ENCODE data around the gene UQCC2.

UQCC2 gene

DNA sequence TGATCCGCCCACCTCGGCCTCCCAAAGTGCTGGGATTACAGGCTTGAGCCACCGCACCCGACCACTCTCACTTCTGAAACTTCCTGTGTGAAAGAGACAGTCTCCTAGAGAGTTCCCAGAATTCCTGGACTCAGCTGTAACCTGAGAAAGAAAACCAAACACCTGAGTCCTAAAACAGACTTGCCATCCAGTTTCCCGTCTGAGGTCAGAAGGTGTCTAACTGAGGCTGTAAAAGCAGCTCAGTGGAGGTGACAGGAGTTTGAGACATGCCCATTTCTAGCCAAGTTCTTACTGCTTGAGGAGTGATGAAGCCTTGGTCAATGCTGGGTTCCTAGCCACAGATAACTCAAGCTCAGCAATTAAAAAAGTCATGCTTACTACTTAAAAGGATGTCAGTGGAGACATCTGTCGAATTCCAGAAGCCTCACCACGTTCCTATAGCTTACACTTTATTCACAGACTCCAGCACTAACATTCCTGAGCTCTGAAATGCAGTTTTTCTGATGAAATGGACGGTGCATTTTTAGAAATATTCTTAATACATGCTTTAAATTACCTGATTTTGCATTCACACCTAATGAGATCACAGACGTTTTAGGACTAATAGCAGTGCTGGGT, 6.1 kb downstream of the UQCC2 start:
- no peak for DNase-seq

DNA sequence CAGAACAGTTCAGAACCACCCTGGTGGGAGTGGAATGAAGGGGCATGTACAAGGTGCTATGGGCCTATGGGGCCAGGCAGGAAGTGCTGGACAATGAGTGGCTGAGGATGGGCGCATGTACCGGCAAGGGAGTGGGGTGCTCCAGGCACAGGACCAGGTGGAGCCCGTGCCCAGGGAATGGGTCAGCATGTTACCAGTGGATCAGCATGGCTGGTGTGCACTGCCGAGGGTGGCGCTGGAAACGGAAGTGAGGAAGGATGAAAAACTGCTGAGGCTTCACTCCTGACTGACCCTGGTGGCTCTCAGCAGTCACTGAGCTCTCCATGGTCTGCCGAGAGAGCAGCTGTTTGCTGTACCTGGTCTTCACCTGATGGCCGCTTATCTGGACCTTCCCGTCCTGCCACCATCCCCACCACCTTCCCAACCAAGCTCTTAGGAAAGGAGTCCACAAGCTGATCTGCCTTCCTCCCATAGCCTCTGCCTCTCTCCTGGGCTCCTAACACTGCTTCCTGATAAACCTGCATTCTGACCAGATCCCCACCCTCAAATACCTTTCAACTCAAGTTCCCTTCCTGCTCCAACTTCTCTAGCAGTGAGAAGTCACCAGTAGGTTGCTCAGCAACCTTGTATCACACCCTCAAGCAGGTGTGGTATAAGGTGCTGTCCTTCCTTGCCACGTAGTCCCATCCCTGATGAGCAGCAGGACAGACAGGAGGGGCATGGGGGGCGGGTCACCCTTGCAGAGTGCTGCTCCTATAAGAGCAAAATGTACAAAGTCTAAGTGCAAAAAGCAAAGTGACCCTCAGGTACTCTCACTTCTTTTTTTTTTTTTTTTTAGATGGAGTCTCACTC, 7.1 kb downstream of the UQCC2 start:
- DNase-seq: no peak

DNA sequence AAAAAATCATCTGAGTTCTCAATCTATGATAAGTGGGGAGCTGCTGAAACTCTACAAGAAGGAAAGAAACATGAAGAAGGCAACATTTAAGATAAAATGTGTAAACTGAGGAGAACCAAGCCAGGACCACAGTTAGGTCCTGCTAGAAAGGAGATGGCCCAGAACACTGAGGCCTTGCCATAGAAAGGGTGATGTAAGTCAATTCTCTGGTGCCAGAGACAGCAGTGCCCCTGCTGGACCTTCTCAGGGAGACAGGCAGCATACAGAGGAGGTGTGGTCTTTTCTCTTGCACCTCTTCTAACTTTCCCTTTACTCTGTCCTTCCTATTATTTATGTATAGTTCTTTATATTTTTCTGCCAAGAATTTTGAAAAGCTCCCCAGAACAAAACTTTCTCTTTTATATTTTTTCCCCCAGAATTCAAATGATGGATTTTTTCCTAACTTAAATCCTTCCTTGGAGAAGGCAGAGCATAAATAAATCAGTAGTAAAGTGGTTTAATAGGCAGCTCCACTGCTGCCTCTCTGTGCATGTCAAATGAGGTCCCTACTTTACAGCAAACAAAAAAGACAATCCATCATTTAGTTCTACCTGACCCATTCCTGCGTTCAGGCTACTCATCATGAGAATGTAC, 9.0 kb downstream of the UQCC2 start:
- no peak for DNase-seq

DNA sequence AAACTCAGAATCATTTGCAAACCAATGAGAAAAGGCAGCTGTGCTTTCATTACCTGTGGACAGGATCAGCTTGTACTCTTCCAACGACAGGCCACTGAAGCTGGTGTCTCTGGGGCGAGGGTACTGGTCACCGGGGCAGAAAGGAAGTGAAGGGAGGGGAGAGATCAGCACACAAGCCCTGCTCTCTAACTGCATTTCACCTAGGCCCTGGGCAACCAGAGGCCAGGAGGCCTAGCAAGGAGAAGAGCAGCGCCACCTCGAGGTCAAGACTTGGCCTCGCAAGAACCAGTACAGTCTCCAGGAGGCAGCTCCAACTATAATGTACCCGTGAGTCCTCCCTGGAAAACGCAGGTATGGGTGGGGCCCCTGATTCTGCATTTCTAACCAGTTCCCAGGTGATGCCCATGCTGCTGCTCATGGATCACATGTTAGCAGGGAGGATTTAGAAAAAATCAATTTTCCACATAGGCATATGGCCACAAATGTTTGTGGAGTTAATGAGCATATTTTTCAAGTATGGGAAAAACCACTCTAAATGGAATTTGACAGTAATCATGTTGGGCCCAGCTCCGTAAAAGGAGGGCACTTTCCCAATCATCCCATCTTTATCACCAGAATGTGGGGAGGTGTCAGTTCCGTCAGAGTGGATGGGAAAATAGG, 11.0 kb downstream of the UQCC2 start:
- no peak for DNase-seq

DNA sequence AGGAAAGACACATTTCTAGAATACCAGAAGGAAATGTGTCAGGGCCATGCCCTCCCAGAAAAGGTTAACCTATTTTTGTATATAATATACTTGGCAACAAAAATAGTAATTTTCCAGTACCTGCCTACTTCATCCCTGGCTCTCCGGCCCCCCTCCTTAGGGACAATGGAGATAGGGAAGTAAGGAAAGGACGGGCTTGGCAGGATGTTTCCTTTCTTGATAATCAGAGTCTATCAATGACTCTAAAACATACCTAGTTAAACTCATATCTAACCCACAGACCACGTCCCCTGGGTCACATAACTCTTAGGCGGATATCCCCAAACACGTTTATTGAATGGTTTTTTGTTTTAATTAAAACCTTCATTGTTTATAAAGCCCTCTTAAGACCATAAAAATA, 11.8 kb downstream of the UQCC2 start:
- no peak for DNase-seq

DNA sequence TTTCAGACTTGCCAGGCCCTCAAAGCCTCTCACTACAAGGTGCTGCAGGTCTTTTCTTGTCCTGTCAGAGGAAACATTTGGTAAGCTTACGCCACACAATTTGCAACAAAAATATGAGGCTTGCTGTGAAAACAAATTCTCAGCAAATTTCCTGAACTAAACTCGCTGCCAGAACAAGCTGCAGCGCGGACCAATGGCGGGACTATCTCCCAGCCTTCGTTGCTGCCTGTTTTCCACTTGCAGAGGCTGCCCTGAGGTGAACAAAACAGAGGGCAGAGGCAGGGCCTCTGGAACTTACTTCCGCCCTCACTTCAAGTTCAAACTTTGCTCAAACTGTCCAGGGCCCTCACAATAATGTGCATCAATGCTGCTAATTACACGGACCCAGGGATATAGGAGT, 12.4 kb downstream of the UQCC2 start:
- no peak for DNase-seq

DNA sequence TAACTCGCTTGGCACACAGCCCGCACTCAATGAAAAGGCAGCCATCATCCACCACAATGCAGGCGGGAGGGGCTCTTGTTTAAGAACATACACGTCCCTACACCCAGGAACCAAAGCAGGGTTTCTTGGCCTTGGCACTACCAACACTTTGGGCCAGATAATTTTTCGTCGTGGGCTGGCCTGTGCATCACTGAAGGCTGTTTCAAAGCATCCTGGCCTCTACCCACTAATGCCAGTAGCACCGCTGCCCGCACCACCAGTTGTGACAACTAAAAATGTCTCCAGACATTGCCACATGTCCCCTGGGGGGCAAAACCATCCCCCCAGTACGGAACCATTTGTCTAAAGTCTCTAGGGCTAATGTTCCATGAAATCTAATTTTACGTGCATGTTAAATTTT, 13.0 kb downstream of the UQCC2 start:
- no peak for DNase-seq

DNA sequence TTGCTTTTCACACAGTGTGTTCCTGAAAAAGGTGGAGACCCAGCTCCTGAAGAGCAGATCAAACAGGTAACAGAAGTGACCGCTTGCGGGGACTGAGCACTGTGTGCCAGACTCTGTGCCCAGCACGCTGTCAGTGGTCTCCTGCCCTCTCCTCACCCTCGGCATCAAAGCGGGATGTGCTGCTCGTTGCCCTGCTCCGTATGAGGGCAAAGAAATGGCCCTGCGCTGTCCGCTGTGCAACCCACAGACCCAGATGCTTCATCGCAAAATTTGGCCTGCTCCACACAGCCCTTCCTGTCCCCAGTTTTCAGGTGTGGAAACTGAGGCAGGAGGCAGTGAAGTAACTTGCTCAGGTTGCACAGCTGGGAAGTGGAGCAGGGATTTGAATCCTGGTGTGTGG, 13.7 kb downstream of the UQCC2 start:
- no peak for DNase-seq

DNA sequence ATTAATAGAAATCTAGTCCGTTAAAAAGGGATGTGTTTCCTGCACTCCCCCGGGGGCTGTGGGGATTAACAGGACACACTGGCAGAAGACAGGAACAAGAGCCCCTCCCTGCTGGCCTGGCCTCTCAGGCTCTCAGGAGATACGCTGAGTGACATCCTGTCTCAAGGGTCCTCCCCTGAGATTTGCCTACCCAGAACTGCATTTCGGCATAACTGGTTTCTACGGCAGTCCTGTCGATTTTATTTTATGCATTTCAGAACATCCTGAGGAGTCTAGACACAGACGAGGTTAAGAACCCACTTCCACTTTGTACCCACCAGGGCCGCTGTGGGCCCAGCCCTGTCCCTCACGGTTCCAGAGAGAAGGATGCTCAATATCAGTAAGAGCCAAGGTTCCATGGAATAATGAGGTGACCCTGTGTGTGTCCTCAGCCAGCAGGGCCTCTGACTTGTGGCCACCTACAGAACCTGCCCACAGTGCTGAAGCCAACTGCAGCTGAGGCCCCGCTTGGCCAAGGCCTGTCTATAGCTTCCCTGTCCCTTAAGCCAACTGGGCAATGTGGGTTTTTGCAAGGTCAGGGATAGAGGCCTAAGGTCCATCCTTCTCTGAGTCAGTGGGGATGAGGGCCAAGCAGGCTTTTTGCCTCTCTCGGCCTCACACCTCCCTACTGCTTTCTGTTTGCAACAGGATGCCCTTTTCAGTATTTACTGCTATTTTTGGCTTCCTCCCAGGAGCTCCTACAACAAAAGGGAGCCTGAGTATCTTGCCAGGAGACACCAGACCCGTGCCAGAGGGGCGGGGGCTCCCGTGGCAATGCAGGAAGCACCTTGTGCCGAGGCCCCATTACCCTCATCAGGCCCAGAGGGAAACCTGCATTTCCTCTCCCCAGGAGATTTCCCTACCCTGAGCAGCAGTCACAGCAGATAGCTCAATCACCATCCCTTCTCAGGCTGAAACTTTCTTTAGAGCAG, 14.7 kb downstream of the UQCC2 start:
- DNase-seq: no peak

DNA sequence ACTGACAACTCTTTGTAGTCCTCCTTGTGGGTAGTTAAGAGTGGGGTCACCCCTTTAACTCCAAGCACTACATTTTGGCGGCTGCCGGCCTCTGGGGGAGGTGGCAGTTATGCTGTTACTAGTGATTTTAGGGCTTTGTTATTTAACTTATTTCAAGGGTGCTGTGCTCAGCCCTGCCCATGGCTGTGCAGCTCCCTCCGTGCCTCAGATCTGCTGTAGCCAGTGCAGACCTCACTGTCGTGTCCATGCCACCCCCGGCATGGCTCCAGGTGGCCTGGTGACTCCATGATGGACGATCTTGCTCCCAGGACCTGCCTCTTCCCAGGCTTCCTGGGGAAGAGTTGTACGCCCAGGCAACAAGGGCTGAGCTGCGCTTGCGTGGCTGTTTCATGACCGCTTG, 15.4 kb downstream of the UQCC2 start:
- DNase-seq: no peak

DNA sequence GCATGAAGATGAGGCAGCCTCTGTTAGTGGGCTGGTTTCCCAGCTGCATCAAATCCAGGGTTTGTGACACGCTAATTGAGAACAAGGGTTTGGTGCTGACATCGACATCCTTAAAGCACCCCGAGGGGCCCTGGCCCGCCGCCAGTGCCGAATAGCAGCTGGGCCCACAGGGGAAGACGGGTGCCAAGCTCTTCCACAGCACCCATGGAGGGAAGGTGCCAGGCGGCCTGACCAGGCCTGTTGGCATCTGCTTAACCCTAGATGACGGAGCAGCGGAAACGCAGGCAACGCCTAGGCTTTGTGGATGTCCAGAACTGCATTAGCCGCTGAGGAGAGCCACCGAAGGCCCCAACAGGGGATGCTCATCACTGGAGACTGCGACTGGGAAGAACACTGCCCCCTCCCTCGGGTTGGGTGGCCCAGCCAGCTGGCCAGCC, 16.0 kb downstream of the UQCC2 start:
- DNase-seq: no peak

DNA sequence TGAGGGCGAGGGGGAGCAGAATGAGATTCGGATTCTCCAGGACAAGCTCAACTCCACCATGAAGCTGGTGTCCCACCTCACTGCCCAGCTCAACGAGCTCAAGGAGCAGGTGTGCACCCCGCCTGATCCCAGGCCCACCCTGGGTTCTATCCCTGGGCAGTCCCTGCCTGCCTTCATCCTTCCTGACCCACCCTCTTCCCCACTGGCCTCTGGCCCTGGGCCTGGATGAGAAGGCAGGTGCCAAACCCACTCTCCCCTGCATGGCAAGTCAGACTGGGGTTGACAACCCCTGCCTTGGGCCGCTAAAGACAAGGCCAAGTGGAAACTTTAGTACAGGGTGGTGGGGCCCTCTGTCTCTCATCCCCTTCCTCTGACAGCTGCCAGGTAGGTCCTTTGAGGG, 16.5 kb downstream of the UQCC2 start:
- no peak for DNase-seq

DNA sequence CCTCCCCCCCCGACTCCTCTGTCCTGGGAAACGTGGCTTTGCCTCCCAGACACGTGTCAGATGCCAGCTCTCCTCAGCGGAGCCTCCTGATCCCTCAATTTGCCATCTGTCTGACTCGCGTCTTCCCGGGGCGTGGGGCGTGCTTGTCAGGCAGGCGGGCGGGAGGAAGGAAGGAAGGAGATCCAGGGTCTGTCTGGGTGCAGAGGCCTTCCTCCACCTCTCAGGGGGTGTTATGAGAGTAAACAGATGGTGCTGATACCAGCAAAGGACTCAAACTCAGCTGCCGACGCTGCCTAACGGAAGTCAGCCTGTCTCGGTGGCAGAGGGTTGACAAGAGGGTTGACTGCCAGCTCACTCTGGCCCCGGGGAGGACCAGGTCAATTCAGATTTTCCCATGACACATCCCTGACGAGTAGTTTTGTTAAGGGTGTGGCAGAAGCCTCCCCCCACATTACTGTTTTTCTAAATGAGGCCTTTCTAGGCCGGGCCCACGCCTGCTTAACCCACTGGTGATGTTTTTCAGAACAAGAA, 17.0 kb downstream of the UQCC2 start:
- DNase-seq: no peak

DNA sequence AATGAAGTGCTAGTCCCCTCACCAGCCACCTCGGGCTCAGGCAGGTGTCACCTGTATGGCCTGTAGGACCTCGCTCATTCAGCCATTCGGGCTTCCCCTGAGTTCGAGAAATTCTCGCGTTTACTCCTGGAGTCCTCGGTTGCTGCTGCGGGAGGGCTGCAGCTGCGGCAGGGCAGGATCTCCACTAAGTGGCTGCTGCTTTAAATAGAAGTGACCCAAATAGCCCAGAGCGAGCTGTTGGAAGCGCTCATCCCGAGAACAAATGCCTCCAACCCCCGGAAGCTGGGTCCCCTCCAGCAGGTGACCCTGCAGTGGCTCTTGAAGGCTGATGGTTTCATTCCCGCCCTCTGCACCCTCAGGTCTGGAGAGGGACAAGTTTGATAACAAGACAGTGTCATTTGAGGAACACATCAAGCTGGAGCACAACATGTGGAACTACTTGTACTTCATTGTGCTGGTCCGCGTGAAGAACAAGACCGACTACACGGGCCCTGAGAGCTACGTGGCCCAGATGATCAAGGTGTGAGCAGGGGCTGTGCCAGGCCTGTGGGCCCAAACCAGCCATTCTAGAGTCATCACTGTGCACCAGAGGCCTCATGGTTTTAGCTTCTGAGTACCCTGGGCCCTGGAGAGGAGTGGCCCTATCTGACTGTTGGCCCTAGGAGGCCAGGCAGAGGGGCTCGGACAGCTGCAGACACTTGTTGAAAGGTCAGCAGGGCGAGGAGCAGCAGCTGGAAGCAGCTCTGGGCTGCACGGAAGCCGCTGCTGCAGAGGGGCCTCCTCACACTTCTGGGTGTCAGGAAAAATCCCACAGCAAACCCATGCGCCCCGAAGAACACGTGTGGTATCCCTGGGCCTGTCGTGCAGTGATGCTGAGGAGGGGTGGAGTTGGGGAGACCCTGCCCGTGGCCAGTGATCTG, 18.1 kb downstream of the UQCC2 start:
- no peak for DNase-seq

DNA sequence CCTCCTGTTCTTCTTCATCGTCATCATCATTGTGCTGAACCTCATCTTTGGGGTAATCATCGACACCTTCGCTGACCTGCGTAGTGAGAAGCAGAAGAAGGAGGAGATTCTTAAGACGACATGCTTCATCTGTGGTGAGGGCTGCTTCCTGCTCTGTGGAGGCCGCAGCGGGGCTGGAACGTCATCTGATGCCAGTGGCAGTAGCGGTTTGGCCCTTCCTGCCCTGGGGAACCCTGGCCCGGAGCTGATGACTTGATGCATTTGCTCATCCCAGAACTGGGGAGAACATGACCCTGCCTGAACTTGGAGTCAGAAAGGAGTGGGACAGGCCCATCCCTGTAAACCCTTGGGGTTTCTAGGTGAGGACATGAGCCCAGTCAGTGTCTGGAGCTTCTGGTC, 18.7 kb downstream of the UQCC2 start:
- no peak for DNase-seq

DNA sequence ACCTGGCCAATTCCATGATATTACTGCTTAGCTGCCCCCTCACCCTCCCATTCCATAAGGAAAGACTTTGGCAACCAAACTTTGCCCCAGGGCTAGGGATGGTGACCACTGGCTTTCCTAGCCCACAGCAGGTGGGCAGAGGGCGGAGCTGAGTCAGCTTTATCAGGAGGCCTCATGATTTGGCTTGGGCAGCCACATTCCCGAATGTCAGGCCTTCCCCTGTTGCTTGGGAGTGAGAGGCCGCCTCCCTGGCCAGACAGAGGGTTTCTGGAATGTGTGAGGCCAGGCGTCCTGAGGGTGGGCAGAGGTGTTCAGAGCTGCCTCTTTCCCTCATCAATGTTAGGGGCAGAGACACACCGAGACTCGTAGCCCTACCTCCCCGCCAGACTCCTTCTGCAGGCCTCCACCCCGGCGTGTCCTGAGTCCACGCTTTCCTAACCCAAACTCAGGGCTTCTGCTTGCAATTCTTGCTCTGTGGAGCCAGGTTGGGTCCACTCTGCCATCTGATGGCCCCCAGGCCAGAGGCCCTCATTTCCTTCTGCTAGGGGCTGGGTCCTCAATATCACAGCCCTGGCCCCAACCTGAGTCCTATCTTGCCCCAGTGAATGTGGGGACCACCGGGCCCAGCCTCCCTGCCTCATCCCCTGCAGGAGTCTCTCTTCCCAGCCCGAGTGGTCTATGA, 19.3 kb downstream of the UQCC2 start:
- DNase-seq: no peak

DNA sequence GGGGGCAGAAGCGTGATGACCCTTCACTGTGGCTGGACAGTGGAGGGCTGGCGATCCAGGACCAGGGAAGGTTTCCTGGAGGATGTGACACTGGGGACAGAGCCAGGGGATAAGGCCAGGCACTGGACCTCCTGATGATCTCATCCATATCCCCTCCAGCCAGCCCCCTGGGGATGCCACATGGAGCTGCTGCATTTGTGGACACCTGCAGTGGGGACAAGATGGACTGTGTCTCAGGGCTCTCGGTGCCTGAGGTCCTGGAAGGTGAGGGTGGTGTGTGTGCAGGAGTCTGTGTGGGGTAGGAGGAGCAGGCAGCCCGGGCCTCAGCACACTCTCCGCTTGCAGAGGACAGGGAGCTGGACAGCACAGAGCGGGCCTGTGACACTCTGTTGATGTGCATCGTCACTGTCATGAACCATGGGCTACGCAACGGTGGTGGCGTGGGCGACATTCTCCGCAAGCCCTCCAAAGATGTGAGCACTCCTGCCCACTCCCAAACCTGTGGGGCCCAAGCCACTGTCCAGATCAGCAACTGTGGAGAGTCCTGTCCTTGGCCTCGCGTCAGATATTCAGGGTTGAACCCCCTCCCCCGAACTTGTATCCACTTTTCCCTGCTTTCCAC, 19.9 kb downstream of the UQCC2 start:
- no peak for DNase-seq

DNA sequence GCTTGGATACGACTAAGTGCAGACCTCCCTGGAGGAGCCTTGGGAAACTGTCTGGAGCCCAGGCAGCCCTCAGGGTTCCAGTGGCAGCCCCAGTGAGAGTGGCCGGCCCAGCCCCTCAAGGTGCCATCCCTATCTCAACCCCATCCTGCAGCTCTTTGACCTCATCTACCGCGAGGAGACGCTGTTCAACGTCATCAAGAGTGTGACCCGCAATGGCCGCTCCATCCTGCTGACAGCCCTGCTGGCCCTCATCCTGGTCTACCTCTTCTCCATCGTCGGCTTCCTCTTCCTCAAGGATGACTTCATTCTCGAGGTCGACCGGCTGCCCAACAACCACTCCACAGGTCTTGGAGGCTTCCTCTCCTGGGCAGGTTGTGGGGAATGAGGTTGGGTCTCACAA, 20.7 kb downstream of the UQCC2 start:
- no peak for DNase-seq

DNA sequence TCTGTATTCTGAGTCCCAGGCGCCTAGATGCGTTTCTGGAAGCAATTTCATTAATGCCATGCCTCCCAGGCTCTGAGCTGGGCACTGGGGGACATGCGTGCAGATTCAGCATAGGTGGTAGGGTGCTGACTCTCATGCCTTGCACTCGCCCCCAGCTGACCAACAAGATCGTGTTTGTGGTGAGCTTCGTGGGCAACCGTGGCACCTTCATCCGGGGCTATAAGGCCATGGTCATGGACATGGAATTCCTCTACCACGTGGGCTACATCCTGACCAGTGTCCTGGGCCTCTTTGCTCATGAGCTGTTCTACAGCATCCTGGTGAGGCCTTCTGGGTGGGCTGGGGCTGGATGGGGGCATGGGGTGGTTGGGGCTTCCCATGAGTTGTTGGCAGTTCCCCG, 21.6 kb downstream of the UQCC2 start:
- DNase-seq: no peak

DNA sequence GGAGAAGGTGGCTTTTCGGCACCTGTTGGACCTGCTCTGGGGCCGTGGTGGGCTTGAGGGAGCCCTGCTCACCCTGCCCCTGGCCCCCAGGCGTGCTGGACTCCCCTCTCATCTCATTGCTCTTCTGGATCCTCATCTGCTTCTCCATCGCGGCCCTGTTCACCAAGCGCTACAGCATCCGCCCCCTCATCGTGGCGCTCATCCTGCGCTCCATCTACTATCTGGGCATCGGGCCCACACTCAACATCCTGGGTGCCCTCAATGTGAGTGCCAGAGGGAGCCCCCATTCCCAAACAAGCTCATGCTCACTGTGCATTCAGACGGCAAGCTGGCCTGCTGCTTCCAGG, 22.4 kb downstream of the UQCC2 start:
- DNase-seq: no peak

Measured in NCI-H1048 (cell line).